ENCODE measurements around the gene ALG1.
"Not testable (repeated sequence)": the region's sequence is repeated elsewhere in the genome, so short reads cannot be mapped to it uniquely, and the experiment has no call there.

The ALG1 gene

DNA sequence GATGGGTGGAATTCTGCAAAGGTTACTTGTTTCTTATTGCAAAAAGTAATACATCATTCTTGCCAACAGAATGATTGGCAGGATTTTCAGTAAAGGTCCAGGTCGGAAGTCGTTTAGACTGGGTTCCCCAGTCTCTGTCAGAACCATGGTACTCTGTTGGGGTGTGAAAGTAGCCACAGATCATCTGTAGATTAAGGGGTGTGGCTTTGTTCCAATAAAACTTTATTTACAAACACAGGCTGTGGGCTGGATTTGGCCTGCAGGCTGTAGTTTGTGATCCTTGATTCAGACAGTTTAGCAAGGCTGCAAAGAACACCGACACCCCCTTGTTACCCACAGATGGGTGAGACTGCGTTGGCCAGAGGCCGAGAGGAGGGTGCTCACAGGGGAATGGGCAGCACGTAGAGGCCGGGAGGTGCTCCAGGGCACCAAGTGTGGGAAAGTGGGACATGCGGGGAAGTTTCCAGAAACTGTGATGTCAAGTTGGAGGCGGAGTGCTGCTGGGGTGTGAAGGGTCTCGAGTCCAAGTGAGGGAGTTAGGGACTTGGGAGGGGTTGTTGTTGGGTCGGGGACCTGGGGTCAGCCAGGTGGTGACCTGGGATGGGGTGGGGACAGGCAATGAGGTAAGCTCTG is 12.6 kb downstream of the ALG1 start:
- not testable (repeated sequence) for H3K4me1 ChIP-seq (ENCODE audit: control insufficient read depth, insufficient read depth, low read length); H3K27ac ChIP-seq (ENCODE audit: low read depth, low read length); H3K36me3 ChIP-seq (ENCODE audit: control insufficient read depth, insufficient read depth, low read length); H3K27me3 ChIP-seq (ENCODE audit: control insufficient read depth, insufficient read depth, low read length); H3K9ac ChIP-seq (ENCODE audit: low read length); H3K4me3 ChIP-seq (ENCODE audit: low read length)

DNA sequence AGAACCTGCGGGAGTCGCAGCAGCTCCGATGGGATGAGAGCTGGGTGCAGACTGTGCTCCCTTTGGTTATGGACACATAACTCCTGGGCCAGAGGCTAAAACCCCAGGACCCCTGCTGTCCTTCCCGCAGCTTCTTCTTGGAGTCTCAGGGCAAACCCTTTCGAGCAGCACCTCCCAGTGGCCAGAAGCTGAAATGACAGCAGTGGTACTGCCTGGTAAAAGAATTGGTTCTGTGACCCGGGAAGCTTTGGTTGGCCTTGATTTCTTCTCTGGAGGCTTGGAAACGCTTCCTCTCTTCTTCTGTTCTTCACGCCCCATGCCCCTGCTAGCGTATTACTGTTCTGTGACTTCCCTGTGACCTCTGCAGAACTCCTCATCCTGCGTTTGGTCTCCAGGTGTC is 13.2 kb downstream of the ALG1 start:
- H3K4me3 ChIP-seq (ENCODE audit: low read length); H3K36me3 ChIP-seq (ENCODE audit: control insufficient read depth, insufficient read depth, low read length); H3K9ac ChIP-seq (ENCODE audit: low read length); H3K27ac ChIP-seq (ENCODE audit: low read depth, low read length); H3K4me1 ChIP-seq (ENCODE audit: control insufficient read depth, insufficient read depth, low read length); H3K27me3 ChIP-seq (ENCODE audit: control insufficient read depth, insufficient read depth, low read length): not testable (repeated sequence)

DNA sequence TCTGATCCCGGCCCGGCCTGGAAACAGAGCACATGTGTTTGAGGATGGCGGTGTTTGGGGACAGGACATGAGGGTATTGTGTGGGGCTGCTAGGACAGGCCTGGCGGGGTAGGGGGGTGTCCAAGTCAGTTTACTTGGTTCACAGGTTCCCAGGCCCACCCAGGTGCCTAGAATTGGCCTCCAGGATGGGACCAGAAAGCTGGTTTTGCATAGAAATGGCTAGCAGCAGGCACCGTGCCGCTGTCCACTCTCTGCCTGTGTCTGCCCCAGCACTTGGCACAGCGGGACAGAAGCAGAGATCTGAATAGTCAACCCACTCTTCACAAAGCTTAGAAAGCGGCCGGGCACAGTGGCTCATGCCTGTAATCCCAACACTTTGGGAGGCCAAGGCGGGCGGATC is 14.1 kb downstream of the ALG1 start:
- H3K36me3 ChIP-seq (ENCODE audit: control insufficient read depth, insufficient read depth, low read length); H3K4me1 ChIP-seq (ENCODE audit: control insufficient read depth, insufficient read depth, low read length); H3K4me3 ChIP-seq (ENCODE audit: low read length); H3K27me3 ChIP-seq (ENCODE audit: control insufficient read depth, insufficient read depth, low read length); H3K27ac ChIP-seq (ENCODE audit: low read depth, low read length); H3K9ac ChIP-seq (ENCODE audit: low read length): not testable (repeated sequence)

DNA sequence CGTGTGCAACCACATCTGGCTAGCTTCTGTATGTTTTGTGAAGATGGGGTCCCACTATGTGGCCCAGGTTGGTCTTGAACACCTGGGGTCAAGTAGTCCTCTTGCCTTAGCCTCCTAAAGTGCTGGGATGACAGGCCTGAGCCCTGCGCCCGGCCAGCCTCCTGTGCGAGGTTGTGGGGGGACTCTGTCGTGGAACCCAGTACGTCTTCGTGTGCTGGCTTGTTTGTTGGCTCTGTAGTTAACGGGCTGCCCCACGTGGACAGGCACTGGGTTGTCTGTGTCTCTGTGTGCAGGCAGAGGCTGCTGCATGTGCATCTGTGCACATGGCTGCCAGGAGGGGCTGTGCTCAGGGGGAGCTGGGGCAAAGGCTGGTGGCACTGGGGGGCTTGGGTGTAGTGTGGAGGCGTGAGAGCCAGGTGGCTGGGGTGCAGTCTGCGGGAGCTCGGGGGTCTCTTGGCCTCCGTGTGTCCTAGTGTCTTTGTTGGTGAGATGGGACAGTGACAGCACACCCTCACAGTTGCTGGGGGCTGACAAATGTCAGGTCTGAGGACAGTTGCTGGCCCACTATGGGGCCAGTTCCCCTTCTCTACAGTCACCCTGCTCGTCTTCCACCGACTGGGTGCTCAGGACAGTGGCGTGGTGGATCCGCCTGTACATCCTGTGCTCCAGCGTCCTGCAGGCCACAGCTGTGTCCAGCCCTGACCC is 16.6 kb downstream of the ALG1 start:
- not testable (repeated sequence) for H3K4me1 ChIP-seq (ENCODE audit: control insufficient read depth, insufficient read depth, low read length); H3K9ac ChIP-seq (ENCODE audit: low read length); H3K4me3 ChIP-seq (ENCODE audit: low read length); H3K36me3 ChIP-seq (ENCODE audit: control insufficient read depth, insufficient read depth, low read length); H3K27ac ChIP-seq (ENCODE audit: low read depth, low read length); H3K27me3 ChIP-seq (ENCODE audit: control insufficient read depth, insufficient read depth, low read length)

DNA sequence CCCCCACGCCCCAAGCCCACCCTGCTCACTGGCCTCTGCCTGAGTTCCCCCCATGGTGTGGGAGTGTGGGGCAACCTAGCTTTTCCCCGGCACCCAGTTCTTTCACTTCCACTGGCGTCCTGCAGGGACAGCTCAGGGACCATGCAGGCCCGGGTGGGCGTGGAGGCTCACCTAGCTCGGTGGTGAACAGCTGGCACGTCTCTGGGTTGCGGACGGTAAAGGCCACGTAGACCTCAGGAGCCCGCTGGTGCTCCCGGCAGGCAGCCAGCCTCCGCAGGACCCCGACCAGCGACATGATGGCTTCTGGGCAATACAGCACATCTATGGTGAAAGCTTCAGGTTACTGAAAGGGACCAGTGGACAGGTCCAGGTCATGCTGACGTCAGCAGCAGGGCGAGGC is 17.3 kb downstream of the ALG1 start:
- H3K4me3 ChIP-seq (ENCODE audit: low read length); H3K27me3 ChIP-seq (ENCODE audit: control insufficient read depth, insufficient read depth, low read length); H3K4me1 ChIP-seq (ENCODE audit: control insufficient read depth, insufficient read depth, low read length); H3K27ac ChIP-seq (ENCODE audit: low read depth, low read length); H3K36me3 ChIP-seq (ENCODE audit: control insufficient read depth, insufficient read depth, low read length); H3K9ac ChIP-seq (ENCODE audit: low read length): not testable (repeated sequence)

DNA sequence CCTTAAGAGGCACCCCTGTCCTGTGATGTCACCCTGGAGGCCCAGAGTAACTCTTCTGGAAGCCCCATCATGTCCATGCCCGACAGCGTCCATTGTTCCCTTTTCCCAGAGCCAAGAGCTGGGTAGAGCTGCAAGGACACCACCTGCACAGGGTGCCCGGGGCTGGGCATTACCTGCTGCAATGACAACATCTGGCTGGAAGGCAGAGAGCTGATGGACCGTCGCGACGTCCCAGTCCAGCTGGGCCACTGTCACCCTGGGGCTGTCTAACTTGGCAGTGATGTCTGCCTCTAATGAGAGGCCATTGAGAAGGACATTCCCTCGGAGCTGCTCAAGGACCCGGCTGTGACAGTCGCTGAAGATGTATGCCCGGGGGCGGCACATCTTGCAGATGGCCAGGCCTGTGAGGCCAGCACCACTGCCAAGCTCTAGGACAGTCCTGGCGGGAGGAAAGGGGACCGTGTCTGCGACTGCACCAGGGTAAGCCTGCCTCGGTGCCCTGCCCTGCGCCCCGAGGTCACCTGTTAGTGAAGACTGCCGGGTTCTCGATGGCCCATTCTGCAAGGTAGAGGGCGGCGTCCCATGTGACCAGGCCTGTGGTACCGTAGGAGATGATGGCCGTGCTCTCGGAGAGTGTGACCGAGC is 18.4 kb downstream of the ALG1 start:
- not testable (repeated sequence) for H3K36me3 ChIP-seq (ENCODE audit: control insufficient read depth, insufficient read depth, low read length); H3K9ac ChIP-seq (ENCODE audit: low read length); H3K27ac ChIP-seq (ENCODE audit: low read depth, low read length); H3K27me3 ChIP-seq (ENCODE audit: control insufficient read depth, insufficient read depth, low read length); H3K4me3 ChIP-seq (ENCODE audit: low read length); H3K4me1 ChIP-seq (ENCODE audit: control insufficient read depth, insufficient read depth, low read length)

DNA sequence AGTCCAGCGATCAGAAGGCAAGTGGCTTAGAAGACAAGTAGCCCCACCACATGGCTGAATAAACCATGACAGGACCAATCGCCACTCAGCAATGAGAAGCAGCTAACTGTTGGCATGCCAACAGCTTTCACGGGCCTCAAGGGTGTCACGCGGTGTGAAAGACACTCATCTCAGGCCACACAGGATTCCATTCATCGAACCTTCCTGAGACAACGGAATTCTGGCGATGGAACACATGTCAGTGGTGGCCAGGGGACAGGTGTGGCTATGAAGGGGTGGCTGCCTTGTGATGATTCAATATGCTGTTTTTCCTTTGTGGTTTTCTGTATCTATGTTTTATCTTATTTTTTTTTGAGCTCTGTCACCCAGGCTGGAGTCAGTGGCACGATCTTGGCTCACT is 18.9 kb downstream of the ALG1 start:
- not testable (repeated sequence) for H3K9ac ChIP-seq (ENCODE audit: low read length); H3K4me1 ChIP-seq (ENCODE audit: control insufficient read depth, insufficient read depth, low read length); H3K27ac ChIP-seq (ENCODE audit: low read depth, low read length); H3K36me3 ChIP-seq (ENCODE audit: control insufficient read depth, insufficient read depth, low read length); H3K4me3 ChIP-seq (ENCODE audit: low read length); H3K27me3 ChIP-seq (ENCODE audit: control insufficient read depth, insufficient read depth, low read length)

DNA sequence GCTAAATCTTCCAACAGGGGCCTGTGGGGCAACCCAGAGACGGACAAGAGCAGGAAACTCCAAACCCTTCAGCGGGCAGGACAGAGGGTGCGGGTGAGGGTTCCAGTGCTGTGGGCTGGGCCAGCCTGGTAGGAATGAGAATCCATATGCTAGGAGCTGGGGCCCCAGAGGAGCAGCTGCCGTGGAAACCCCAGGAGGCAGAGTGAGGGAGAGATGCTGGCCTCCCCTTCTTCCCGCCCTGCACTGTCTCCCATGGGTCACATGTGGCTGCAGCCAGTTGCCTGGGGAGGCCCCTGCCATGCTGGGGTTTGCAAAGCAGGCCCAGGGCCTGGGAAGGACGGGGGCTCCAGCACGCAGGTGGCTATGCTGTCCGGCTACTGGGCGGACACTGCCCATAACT is 21.4 kb downstream of the ALG1 start:
- not testable (repeated sequence) for H3K4me3 ChIP-seq (ENCODE audit: low read length); H3K9ac ChIP-seq (ENCODE audit: low read length); H3K36me3 ChIP-seq (ENCODE audit: control insufficient read depth, insufficient read depth, low read length); H3K27me3 ChIP-seq (ENCODE audit: control insufficient read depth, insufficient read depth, low read length); H3K4me1 ChIP-seq (ENCODE audit: control insufficient read depth, insufficient read depth, low read length); H3K27ac ChIP-seq (ENCODE audit: low read depth, low read length)

DNA sequence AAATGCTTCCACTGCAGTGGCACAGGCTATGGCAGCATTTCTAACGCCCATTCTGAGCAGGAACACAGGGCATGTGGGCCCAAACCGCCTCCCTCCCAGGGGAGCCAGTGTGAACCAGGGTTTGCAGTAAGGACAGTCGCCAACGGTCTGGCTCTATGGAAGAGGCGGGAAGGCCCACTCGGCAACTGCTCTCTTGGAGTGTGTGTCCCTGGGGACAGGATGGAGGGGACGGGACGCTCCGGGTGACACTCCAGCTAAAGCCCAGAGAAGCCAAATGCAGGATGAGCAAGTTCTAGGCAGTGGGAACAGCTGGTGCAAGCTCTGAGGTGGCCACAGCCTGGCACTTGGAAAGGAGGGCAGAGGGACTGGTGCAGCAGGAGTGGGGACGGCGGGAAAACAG is 22.1 kb downstream of the ALG1 start:
- not testable (repeated sequence) for H3K27ac ChIP-seq (ENCODE audit: low read depth, low read length)

DNA sequence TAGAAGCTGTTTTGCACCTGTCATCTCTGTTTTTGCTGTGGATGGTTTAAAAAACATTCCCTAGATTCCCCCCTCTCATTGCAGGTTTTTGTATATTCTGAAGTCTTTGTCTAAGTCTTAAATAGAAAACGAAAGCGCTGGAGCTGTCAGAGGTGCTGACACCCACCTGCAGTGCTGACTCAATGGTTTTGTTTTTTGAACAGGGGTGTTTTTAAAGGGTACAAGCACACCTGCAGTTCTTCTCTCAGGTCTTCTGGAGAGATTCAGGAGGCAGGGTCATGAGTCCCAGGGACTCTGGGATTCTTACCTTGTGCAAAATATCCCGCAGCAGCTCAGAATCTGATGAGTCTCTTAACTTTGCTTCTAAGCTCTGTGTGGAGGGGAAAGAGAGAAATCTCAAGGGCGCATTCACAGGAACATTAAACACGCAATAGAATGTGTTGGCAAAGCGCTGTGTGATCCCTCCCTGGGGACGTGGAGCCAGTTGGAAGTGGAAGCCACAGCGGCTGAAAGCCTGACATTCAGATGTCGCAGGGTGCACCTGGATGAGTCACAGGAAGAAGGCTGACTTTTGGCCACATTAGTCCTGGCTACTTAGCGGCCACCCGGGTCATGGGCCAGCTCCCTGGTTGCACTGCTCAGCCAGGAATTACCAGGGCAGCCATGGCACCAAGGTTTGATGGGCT is 23.6 kb downstream of the ALG1 start:
- not testable (repeated sequence) for H3K4me1 ChIP-seq (ENCODE audit: control insufficient read depth, insufficient read depth, low read length); H3K36me3 ChIP-seq (ENCODE audit: control insufficient read depth, insufficient read depth, low read length); H3K27me3 ChIP-seq (ENCODE audit: control insufficient read depth, insufficient read depth, low read length); H3K4me3 ChIP-seq (ENCODE audit: low read length); H3K27ac ChIP-seq (ENCODE audit: low read depth, low read length); H3K9ac ChIP-seq (ENCODE audit: low read length)

More for the DNA sequence above, 22.1 kb downstream of the ALG1 start:
- not testable (repeated sequence) for H3K9ac ChIP-seq (ENCODE audit: low read length); H3K4me3 ChIP-seq (ENCODE audit: low read length); H3K27me3 ChIP-seq (ENCODE audit: control insufficient read depth, insufficient read depth, low read length); H3K4me1 ChIP-seq (ENCODE audit: control insufficient read depth, insufficient read depth, low read length); H3K36me3 ChIP-seq (ENCODE audit: control insufficient read depth, insufficient read depth, low read length)

DNA sequence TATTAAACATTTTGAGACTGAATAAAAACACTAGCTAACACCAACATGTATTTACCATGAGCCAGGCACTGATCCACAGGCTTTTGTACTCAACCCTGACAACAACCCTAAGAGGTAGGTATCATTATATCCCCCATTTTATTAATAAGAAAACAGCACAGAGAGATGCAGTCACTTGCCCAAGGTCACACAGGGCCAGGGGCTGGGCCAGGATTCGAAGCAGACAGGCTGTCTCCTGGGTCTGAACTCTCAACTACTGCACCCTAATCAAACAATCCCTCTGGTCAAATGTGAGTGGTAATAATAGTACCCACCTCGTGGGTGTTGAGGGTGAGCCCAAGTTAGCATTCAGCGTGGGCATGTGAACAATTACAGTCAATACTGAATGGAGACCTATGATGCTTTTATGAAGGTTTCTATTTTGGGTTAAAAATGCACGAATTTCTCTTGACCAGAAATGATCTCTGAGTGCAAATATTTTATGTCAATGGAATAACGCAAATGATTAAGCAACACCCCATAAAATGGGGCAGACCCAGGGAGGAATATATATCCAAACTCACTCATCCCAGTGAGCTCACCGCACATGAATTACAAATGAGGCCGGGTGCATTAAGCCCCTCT is 24.9 kb downstream of the ALG1 start:
- H3K9ac ChIP-seq (ENCODE audit: low read length), result not testable (repeated sequence)
- peak overlapping the region; percentile 50 for H3K4me3 ChIP-seq (ENCODE audit: low read length)

DNA sequence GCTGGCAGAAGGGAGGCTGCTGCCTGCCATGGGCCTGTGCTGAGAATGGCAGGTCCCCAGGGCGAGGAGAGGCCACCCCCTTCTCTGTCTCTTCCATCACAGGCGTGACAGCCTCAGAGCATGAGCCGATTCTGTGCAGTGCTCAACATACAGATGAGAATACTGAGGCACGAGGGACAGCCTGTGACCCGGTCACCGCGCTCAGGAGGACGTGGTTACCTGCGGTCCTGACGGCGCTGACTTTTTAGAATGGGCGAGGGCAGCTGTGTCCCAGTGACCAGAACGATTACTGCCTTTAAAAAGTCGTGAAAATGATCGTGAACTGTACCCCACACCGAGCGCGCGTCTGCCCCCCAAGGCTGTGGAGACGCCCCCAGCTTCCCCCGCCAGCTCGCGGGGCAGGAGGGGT is 25.4 kb downstream of the ALG1 start:
- peak overlapping the region; percentile 52 for H3K27ac ChIP-seq (ENCODE audit: low read depth, low read length)
- not testable (repeated sequence) for H3K9ac ChIP-seq (ENCODE audit: low read length); H3K36me3 ChIP-seq (ENCODE audit: control insufficient read depth, insufficient read depth, low read length); H3K27me3 ChIP-seq (ENCODE audit: control insufficient read depth, insufficient read depth, low read length); H3K4me1 ChIP-seq (ENCODE audit: control insufficient read depth, insufficient read depth, low read length)
- H3K4me3 ChIP-seq (ENCODE audit: low read length), result peak overlapping the region; percentile 50

More for the DNA sequence above, 24.9 kb downstream of the ALG1 start:
- not testable (repeated sequence) for H3K27me3 ChIP-seq (ENCODE audit: control insufficient read depth, insufficient read depth, low read length); H3K36me3 ChIP-seq (ENCODE audit: control insufficient read depth, insufficient read depth, low read length); H3K4me1 ChIP-seq (ENCODE audit: control insufficient read depth, insufficient read depth, low read length); H3K27ac ChIP-seq (ENCODE audit: low read depth, low read length)

Measured in rectal smooth muscle tissue (tissue), 1 donor.